NCI-H128 (cell line): ENCODE results near the gene C10orf90.

Source experiments
- DNase-seq: peaks from one replicate; lab custom pipeline; 2025; ENCODE audit not compliant: unreplicated experiment; lab: John Stamatoyannopoulos, UW

The C10orf90 gene

DNA sequence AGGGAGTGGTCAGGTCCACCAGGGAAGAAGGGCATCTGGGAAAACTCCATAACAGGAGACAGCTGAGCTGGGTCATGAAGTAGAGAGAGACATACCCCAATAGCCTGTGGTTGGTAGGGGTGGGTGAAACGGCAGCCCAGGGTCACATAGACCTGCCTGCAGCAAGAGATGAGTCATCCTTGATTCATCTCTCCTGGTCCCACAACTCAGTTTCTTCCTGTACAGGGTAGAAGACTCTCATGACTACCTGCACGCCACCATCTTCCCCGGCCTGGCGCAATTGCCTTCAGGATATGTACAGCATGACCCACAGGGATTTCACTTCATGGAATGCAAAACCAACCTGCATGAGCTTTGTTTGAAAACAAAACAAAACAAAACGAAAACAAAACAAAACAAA lies 237.1 kb downstream of the C10orf90 start:
- DNase-seq, result no peak

DNA sequence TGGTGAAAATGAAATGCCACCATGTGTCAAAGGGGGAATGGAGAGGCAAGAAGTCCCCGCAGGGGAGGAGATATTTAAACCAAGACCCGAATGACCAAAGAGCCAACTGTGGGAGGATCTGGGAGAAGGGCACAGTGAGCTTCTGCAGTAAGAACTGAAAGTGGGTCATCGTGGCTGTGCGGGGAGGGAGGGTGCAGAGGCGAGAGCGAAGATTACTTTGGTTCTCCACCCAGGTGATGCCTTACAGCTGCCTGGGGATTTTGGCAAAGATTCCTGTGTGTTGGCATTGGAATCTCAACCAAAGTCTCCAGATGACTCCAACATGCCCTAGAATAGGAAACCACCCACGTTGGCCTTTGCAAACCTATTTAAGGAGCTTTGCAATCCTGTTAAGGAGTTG lies 238.0 kb downstream of the C10orf90 start:
- no peak for DNase-seq

- DNase-seq, result no peak
Measured at GRCh38 chr10:126431816-126432215, 238.7 kb downstream of the C10orf90 start.

GRCh38 chr10:126430512-126430911 lies 240.0 kb downstream of the C10orf90 start:
- DNase-seq, result peak; percentile 15

DNA sequence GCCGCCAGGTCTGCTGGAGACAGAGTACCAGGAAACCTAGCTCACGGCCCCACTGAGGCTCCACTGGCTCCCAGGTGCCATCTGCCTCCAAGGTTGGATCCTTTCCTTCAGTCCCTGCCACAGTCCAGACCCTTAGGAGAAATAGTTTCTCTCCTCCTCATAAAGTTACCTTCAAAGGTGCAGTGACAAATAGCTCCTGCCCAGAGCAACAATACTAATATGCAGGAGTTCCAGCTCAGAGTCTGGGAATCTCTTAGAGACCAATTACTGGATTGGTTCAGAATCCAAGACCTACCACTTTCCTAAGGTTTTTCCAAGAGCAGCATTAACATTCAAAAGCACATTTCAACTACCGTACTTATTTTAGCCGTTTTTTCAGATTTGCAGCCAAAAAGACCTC lies 241.2 kb downstream of the C10orf90 start:
- no peak for DNase-seq

GRCh38 chr10:126425489-126426065 lies 244.9 kb downstream of the C10orf90 start:
- no peak for DNase-seq

DNA sequence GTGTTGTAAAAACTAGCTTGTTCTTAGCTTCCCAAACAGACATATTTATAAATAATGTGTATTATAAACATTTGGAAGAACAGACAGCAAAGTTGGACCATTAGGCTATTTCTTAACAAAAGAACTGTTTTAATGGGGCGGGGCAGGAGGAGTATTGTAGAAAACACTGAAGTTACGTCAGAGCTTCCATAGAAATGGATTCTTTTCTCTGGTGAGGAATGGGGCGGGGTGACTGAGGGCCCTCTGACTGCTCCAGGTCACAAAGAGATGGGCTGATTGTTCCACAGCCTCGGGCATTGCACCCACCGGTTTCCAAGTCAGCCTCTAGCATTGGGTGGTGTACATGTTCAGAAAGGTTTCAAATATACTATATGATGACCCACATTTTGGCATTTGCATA lies 245.5 kb downstream of the C10orf90 start:
- DNase-seq, result no peak

DNA sequence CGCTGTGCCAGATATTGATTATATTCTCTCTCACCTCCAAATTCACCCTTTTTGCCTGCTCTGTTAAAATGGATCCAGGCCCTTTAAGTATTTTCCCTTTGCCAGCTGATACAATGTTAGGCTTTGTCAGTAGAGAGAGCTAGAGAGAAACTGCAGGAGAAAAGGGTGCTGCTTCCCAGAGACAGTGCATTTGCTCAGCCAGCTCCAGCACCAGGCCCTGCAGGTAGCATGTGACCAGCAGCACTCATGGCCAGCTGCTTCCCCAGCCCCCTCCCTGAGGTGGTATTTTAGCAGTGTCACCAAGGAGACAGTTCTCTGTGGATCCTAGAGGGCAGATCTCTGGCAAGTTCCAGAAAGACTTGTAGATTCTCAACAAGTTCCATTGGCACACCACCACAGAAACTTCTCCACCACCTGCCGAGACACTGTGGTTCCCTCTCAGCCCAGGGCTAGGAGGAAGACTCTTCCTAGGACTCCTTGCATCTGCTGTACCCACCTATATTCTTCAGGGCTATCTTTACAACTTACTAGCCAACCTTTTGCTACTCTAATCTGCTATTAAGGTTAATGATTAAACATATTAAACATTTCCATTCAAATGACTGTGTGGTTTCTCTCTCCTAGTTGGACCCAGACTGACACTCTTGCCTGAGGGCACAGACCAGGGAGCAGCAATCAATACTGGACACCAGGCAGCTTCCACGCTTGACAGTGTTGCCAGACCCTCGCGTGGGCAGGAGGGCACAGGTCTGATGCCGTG lies 246.6 kb downstream of the C10orf90 start:
- DNase-seq, result no peak

- no peak for DNase-seq
Measured at GRCh38 chr10:126422567-126422966, 247.9 kb downstream of the C10orf90 start.

GRCh38 chr10:126421756-126422256 lies 248.7 kb downstream of the C10orf90 start:
- no peak for DNase-seq

- no peak for DNase-seq
Measured at GRCh38 chr10:126420567-126421300, 249.8 kb downstream of the C10orf90 start.

DNA sequence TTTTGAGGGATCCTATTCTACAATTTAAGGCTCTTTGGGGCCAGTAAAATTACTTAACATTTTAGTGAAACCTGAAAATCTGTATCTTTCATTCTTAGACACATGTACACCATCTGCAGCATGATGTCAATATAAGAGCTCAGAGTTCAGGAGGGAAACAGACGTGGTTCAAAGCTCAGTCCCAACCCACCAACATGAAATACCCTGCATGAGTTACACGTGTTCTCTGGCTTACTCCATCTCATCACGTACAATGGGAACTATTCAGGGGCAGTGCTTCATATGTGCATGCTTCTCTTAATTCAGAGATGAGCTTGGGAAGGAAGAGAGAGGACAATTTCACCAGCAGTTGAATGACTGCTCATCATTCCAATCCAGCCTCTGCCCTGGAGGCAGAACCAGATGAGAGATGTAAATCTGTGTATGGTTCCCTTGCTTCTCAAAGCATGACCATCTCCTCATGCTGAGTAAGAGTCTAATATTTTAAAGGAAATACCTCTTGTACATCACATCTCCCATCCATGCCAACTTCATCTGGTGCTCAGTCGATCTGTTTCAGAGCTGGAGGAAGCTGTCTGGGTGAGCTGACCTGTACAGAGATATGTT lies 253.2 kb downstream of the C10orf90 start:
- DNase-seq, result no peak

DNA sequence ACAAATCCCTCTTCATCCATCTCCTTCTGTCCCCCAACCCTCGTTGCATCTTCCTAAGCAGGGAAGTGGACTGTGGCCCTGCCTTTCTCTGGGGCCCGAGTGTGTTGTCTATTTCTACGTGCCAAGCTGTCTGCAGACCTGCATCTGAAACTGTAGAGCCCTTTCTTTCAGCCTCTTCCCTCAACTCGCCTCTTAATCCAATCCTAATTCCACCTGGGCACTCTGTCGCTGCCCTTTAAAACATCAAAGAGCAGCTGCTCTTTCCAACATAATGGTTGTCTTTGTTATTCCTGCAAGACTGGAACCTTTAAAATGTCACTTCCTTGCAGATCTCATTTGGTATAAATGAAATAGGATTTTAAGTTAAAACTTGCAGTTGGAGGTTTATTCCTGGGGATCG lies 260.7 kb downstream of the C10orf90 start:
- no peak for DNase-seq

- no peak for DNase-seq
Measured at GRCh38 chr10:126408953-126409641, 261.4 kb downstream of the C10orf90 start.

GRCh38 chr10:126407831-126408230 lies 262.7 kb downstream of the C10orf90 start:
- DNase-seq, result no peak

DNA sequence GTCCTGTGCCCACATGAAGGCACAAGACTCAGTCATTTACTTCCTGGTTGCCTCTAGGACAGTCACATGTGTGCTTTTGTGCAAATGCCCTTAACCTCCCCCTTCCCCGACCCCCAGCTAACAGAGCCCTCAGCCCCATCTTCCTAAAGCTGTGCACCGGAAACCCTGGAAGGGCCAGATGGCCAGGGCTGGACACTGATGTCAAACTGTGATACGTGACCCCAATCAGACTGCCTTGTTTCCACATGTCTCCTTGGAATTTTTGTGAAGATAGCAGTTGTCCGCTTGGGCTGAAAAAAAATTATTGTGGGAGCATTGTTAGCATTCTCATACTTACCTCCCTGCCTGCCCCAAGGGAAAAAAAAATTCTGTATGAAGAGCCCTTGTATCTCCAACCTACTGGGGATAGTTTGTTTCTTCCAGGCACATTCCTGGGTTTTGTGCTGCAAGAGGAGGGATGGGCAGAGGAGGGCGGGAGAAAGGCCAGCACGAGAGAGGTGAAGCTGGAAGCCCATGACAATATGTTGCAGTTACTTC lies 265.2 kb downstream of the C10orf90 start:
- DNase-seq, result no peak

- no peak for DNase-seq
Measured at GRCh38 chr10:126402721-126403695, 267.5 kb downstream of the C10orf90 start.

GRCh38 chr10:126400641-126401040 lies 269.9 kb downstream of the C10orf90 start:
- DNase-seq, result no peak

GRCh38 chr10:126398924-126399323 lies 271.6 kb downstream of the C10orf90 start:
- DNase-seq, result no peak

GRCh38 chr10:126398383-126398743 lies 272.1 kb downstream of the C10orf90 start:
- no peak for DNase-seq
